IPS DF 19.7 (cell line): Measurements from ENCODE around the gene ADAM23.

Experiments used
- DNase-seq: peaks from one replicate; pipeline ENCODE4 v3.0.0-alpha.2; 2013; ENCODE audit warnings: low read depth, low spot score

Gene ADAM23

DNA sequence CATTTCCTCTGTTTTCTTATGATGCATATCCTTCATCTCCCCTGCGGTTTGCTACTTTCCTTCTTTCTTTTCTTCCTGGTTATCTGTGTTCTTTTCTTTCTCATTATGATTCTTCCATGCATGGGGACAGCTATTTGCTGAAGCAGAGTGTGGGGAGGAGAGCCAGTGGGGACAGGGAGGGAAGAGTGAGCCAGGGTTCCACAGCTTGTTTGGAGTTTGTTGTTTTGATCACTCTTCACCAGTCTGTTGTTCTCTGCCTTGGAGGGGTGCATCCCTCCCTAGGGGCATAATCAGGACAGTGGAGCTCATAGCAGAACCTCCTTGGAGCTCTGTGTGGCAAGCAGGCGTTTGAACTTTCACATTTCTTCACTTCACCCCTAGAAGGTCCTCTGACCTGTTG lies 68.0 kb downstream of the ADAM23 start:
- DNase-seq = no peak

DNA sequence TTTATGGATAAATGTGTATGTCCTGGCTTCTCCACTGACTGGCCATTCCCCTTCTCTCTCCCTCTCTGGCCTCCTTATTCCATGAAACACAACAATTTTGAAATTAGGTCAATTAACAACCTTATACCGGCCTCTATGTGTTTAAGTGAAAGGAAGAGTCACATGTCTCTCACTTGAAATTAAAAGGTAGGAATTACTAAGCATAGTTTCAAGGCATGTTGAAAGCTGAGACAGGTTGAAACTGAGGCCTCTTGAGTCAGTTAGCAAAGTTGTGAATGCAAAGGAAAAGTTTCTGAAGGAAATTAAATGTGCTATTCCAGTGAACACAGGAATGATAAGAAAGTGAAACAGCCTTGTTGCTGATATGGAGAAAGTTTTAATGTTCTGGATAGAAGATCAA lies 69.7 kb downstream of the ADAM23 start:
- DNase-seq = no peak

DNA sequence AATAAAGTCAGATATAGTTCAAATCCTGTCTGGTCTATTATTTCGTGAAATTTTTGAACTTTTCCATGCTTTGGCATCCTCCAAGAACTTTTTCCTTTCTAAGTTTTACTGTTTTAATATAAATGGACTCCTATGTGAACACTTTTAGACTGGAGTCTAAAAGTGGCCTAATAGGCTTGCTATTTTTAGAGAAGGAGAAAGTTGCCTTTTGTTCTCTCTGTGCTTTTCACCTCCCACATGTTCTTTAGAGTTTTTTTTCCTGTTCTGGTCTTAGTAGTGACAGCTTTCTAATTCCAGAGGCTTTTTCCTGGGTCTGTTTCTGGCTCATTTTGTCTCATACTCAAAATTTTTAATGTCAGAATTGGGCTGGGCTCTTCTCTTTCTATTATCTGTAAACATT lies 72.2 kb downstream of the ADAM23 start:
- no peak for DNase-seq

DNA sequence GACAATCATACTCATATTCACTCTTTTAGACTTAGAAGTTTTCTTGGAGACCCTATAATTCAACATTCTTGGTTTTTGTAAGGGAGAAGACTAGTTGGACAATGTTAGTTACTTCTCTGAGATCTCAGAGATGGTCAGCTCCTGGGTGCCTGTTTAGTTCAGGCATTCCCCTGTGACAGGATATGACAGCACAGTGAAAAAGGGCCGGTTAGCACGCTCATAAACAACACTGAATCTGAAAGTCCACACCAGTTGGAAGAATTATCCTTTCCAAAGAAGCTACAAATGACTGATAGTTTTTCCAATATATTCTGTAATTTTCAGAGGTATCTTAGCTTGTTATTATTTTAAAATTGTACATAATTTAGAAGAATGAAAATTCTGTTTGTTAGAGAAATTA lies 75.7 kb downstream of the ADAM23 start:
- DNase-seq = no peak

DNA sequence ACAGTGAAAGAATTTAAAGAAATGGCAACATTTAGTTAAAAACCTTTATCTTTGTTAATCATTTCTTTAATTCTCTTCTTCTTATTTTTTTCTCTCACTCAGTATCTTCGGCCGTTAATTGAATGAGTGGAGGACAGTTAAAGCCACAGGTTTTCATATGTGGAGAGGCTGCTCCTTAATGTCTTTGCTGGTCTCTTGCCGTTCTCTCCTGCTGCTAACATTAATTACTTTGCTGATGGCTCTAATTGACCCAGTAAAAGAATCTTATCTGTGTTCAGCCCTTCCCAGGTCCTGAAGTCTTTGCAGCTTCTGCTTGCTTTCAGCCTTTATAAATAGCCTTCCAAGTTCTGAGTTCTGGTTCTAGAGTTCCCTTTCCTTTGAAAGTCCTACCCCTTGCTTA lies 77.1 kb downstream of the ADAM23 start:
- no peak for DNase-seq

DNA sequence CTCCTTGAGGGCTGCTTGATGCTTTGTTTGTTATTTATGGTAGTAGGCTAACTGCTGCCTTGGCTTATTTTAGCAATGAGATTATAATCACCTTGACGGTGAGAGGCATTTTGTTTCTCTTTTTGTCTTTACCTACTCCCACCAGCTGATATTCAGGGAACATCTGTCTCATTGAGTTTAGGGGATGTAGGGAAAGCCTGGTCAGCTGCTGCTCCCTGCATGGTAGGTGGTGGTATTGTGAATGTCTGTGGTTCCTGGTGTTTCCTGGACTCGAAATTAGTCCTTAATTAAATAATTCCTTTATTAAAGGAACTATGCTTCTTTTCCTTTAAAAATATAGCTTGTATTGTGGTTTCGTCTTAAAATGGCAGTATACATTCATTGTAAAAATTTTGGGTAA lies 77.8 kb downstream of the ADAM23 start:
- DNase-seq = no peak

DNA sequence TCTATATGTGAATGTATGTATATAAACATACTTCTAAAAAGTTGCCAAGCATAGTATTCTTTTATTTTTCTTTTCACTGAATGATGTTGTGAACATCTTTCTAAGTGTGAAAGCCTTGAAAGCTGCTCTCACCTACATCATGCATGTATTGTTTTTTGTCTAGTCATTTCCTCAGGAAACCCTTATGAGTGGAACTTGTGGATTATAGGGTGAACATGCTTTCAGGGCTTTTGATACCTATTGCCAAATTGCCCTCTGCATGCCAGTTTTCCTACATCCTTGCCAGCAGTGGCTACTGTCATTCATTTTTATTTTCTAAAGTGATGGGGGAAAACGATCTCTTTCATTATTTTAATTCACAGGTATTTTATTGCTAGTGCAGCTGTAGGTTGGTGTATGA lies 78.3 kb downstream of the ADAM23 start:
- no peak for DNase-seq

DNA sequence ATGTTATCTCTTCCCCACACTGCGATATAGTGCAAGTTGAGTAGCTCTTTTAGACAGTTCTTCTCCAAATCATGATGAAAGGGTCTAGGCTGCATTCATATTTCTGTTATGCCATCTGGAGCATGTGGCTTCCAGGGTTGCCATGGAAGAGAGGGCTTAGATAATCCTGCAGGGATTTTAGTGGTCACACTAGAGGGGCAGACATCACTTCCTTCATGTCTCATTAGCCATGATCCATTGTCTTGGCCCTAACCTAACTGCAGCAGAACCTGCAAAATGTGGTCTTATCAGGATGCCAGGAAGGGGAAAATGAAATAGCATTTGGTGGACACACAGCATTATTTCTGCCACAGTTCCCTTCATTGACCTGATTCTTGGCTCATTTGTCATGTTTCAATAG lies 83.1 kb downstream of the ADAM23 start:
- no peak for DNase-seq

DNA sequence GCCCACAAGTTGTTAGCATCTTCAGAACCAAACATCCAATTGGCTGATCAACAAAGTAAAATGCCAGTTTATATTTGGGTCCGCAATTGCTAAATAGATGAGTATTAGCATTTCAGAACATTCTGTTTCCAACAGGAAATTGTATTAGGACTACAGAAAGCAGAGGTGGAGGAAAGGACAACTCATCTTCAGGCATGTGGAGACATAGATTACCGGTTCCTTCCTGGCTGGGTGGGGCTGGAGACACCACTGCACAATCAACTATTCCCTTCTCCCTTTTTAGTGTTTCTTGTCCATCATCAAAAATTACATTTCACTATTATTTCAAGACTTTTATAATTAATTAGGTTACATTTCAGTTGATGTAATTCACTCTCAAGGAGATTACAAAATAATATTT lies 83.8 kb downstream of the ADAM23 start:
- DNase-seq = no peak

DNA sequence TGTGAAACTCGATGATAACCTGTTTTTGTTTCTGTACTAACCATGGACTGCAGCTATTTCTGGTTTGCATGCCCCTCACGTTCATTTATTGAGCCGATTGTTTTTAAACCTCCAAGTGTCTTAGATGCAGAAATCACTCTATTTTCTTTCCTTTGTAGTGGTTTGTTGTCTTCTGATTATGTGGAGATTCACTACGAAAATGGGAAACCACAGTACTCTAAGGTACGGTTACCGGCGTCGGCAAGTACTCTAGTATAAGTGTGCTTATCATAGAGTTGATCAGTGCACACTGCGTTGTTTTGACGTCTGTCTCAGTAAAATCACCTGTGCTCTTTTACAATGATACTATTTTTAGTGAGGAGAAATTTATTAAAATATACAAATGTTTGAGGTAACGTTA lies 87.4 kb downstream of the ADAM23 start:
- DNase-seq = no peak

DNA sequence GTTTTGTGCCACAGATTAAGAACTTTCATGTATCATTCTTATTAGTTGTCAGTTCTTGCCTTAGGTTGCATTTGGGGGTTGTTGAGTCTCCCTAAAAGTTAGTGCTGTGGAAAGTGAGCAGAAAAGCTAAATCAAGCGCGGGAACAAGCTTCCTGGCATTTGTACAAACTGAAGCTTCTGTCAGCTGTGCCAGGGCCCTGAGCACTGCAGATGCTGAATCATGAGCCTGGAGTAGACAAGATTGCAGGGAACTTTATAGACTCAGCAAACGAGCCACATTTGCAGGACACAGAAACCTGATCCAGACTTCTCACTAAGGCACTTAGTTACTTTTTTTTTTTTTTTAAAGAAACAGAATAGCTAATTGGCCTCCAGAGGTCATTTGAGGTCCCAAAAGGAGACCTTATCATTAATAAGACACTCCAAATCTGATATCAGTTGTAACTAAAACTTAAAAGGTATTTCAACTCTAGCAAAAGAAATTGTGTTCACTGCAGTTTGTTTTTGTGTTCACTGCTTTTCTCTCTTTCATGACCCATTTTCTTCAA lies 88.7 kb downstream of the ADAM23 start:
- DNase-seq = no peak

DNA sequence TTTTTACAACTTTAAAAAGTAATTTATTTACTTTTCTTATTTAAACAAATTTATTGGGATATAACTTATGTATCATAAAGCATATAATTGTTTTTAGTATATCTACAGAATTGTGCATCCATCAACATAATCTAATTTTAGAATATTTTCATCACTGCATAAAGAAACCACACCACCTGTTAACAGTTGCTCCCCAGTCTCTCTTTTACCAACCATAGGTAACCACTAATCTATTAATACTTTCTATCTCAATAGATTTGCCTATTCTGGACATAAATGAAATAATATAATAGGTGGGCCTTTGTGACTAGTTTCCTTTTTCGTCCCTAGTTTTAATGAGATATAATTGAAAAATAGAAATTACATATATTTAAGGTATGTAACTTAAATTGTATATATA lies 90.6 kb downstream of the ADAM23 start:
- DNase-seq = no peak

DNA sequence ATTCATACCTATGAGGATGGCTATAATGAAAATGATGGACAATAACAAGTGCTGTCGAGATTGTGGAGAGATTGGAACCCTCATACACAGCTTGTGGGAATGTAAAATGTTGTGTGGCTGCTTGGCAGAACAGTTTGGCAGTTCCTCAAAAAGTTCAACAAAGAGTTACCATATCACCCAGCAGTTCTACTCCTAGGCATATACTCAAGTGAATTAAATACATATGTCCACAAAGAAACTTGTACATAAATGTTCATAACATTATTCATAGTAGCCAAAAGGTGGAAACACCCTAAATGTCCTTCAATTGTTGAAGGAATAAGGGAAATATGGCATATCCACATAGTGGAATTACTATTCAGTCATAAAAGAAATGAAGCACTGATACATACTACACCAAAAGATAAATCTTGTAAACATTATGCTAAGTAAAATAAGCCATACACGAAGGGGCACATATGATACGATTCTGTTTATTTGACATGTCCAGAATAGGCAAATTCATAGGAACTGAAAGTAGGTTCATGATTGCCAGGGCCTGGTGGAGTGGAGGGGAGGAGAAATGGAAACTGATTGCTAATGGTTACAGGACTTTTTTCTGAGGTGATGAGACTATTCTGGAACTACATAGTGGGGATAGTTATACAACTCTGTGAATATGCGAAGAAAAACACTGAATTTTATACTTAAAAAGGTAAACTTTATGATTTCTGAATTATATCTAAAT lies 92.1 kb downstream of the ADAM23 start:
- DNase-seq = no peak

DNA sequence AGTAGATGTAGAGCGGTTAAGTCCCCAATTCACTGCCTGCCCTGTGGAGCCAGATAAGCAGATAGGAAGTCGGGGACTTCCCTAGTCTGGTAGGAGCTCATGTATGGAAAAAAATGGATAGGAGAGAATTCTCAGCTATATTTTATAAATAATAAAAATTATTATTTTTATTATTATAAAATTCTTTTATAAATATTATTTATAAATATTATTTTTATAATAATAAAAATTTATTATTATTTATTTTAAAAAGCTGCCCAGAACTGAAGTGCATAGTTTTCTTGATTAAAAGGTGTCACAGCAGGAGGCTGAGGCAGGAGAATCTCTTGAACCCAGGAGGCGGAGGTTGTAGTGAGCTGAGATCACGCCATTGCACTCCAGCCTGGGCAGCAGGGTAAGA lies 97.4 kb downstream of the ADAM23 start:
- no peak for DNase-seq

DNA sequence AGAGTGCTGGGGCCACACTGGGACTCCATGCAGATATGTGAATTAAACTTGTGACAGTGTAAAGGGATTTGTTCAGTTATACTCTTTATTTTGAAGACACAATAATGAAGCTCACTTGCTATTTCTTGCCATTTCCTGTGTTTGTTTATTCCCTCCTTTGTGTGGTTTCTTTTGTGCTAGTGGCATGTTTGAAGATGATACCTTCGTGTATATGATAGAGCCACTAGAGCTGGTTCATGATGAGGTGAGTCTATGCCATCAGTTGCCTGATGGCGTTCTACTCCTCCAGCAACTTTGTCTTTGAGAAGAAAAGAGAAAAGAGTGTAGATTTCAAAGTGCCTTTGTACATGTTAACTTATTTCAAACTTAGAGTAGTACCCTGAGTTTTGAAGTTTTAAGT lies 99.7 kb downstream of the ADAM23 start:
- DNase-seq = no peak

DNA sequence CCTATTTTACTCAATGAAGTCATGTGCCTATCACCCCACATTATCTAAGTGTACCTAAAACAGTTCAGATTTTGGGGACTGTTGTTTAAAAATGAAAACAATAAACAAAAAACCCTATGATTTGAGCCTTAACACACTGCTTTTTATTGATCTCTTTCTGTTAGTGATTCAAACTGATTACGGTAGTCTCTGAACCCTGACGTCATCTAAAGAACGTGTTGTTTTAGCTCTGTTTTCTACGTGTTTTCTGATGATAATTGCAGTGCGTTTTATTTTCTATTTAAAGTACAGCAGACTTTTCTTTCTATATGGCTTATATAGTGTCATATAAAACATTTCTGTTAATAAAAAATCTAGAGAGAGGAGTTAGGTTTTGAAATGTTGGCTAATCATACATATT lies 105.1 kb downstream of the ADAM23 start:
- no peak for DNase-seq

DNA sequence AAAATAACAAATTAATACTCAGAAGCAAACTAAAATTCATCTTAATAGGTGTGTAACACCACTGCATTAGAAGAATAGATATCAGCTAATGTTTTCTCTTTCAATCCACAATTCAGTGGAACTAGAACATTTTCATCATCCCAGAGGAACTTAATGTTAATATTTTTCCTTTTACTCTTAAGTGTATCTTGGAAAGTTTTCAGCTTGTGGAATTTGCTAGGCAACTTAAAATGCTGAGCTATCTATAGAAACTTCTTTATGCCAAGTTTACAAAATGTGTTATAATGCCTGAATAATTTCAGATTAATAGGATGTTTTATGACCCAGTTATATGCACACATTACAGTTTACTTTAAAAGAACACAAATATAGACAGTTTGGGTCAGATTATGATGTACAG lies 112.4 kb downstream of the ADAM23 start:
- DNase-seq = no peak

DNA sequence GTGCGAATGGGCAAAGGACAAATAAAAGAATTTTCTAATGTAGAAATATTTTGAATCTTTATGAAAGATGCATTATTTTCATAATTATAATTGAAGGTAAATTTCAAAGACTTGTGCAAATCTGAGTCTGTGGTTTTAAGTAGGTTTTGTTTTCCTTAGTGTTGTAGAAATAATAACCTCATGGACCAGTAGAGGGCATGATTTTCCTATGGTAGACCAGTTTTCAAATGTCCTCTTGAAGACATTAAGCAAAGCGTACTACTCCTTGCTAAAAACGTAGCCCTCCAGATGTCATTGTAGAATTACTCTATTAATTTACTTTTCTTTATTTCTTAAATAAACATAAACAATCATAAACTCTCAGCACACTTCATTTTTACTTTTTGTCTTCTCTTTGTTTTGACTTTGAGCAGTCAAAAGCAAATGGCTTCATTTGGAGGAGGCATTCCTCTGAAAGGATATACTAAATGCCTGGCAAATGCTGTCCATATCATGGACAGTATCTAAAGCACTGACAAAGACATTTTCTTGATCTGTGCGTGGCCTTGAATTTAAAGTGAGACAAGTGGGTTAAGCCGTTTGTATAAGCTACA lies 113.1 kb downstream of the ADAM23 start:
- no peak for DNase-seq

DNA sequence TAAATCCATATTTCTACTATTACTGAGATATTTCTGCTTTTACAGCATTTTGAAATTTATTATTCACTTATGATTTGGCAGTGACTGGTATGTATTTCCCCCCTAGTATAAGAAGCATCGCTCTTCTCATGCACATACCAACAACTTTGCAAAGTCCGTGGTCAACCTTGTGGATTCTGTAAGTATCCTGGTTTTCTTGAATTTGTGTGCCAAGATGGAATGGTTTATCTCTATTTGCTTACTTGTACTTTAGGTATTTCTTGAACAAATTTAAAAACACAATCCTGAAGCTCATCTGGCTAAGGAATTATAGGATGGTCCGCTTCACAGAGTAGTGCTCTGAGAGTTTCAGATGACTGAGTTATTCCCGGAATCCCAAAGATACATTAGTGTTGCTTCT lies 114.0 kb downstream of the ADAM23 start:
- no peak for DNase-seq

DNA sequence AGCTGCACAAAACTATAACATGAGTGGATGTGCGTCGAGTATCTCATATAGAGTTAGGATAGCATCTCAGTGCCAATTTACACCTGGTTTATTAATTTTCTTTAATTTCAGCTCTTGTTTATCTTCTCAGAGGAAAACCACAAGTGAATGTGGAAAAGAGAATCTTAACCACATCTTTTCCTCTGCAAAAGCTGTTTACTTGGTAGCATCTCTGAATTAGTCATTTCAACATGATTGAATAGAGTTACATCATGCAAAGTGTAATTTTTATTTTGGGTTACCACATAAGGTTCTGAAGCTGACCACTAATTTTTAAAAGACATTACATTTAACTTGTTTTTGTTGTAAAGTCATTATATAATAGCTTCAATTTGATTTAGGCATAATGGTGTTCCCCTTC lies 115.2 kb downstream of the ADAM23 start:
- no peak for DNase-seq

DNA sequence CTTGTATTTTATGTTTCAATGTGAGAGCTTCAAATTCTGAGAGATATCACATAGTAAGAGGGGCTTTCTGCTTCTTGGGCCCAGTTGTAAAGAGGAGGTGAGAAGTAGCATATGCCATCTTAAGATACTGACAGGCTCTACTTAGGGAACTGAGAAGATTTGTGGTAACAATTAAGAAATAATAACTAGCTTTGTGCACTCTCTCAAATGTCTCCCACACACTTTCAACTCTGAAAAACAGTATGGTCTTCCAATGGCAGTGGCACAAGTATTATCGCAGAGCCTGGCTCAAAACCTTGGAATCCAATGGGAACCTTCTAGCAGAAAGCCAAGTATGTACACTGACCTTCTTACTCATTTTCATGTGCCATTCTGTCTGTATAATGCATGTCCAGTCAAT lies 118.6 kb downstream of the ADAM23 start:
- no peak for DNase-seq

DNA sequence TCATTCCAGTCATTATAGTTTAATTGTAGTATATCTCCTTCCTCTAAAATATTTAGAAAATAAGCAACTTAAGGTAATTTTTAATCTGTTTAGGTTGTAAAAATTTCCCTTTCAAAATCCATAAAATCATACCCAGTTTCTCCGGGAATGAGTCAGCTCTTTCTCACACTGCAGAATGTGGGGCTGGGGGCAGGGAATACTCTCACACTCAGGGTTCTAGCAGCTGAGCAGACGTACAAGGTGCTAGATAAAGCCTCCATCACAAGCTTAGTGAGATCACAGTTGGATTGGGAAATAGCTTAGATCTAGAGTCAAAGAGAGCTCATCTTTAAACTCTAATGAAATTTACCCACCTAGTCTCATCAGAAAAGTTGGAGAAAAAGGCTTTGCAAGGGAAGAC lies 119.0 kb downstream of the ADAM23 start:
- DNase-seq = no peak

DNA sequence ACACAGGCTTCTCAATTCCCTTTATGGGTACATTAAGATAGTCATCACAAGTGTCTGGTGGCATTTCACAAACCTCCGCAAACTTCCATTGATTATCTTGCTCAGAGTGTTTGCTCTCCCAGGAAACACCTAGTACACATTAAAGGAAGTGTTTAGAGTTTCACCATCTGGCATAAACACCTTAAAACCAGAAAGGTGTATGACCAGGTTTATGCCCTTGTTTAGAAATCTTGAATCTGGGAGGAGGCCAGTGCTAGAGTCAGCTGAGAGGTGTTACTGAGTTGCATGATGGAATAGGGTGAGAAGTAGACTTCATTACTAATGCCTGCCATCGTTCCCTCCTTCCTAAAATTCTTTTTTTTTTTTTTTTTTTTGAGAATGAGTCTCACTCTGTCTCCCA lies 120.0 kb downstream of the ADAM23 start:
- no peak for DNase-seq

DNA sequence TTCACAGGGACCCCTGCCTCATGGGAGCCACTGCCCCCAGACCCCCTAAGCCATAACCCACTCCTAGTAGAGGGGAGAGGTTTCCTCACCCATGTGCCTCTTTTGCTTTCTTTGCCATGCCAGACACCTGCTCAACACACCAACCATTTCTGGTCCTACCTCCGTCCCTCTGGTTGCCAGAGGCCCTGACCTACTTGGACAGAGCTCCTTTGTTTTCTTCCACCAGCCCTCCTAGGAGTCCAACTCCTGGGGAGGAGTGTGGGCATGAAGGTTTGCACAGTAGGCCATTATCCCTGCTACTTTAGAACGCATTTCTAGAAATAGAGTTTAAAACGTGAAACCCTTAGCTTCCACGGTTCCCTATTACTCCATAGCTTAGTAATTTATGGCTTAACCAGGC lies 122.3 kb downstream of the ADAM23 start:
- DNase-seq = no peak
